ENCODE data around the gene OR2B6.
"Not testable (repeated sequence)": the region's sequence is repeated elsewhere in the genome, so short reads cannot be mapped to it uniquely, and the experiment has no call there.

DNA sequence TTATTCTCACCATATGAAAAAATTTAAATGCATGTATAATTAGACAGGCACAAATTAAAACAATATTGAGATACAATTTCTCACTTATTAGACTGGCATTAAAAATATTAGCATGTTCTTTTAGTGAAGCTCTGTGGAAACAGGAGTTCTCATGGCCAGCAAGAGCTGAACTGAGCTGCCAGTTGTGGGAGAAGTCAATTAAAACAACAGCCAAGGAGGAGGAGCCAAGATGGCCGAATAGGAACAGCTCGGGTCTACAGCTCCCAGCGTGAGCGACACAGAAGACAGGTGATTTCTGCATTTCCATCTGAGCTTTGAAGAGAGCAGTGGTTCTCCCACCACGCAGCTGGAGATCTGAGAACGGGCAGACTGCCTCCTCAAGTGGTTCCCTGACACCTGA lies 14.0 kb upstream of the OR2B6 start:
- TF ChIP-seq, protein P1, sequence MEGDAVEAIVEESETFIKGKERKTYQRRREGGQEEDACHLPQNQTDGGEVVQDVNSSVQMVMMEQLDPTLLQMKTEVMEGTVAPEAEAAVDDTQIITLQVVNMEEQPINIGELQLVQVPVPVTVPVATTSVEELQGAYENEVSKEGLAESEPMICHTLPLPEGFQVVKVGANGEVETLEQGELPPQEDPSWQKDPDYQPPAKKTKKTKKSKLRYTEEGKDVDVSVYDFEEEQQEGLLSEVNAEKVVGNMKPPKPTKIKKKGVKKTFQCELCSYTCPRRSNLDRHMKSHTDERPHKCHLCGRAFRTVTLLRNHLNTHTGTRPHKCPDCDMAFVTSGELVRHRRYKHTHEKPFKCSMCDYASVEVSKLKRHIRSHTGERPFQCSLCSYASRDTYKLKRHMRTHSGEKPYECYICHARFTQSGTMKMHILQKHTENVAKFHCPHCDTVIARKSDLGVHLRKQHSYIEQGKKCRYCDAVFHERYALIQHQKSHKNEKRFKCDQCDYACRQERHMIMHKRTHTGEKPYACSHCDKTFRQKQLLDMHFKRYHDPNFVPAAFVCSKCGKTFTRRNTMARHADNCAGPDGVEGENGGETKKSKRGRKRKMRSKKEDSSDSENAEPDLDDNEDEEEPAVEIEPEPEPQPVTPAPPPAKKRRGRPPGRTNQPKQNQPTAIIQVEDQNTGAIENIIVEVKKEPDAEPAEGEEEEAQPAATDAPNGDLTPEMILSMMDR (IDR thresholded peaks at IDR 0.05; ENCODE audit: low read length): not testable (repeated sequence)
- TF ChIP-seq EZH2 (IDR thresholded peaks at IDR 0.05; ENCODE audit: borderline replicate concordance, low read length): not testable (repeated sequence)

Data from OCI-LY1 (cell line).